H1 (cell line): ENCODE results near the gene ANKRD29. TPM values are rescaled to one million over a fixed set of nuclear protein-coding genes. Genes with fewer than 3 reads are reported as not detected.

ENCODE experiments used
- CTCF ChIA-PET: fragments of 300-600 bp; sonication (Branson Sonifier 250); formaldehyde crosslinking; loops from one replicate; lab custom pipeline; 2021; ENCODE audit not compliant: partially characterized antibody; lab: Charles Lee
- POLR2A ChIA-PET: fragments of 300-600 bp; sonication (Branson Sonifier 250); formaldehyde crosslinking; loops from one replicate; lab custom pipeline; 2021; ENCODE audit warnings: inconsistent platforms; ENCODE audit not compliant: partially characterized antibody; lab: Charles Lee
- DNase-seq, 2 experiments: peaks; one replicate each; pipeline versions ENCODE4 v3.0.0 to v3.0.0-alpha.2; 2010 to 2022; ENCODE audit warnings: low spot score in 2 of 2, low read depth in 1 of 2, mixed read lengths in 1 of 2
- FAIRE-seq: peaks from 2 replicates; lab custom pipeline; 2011; peaks lifted over from hg19 to GRCh38; lab: Jason Lieb, UNC
- H2AFZ ChIP-seq: 2 replicates; pipeline ENCODE4 v1.8.1; 2012; ENCODE audit warnings: low read length, inconsistent platforms
- H2AK5ac ChIP-seq: 2 replicates; pipeline ENCODE4 v1.6.1; 2013; ENCODE audit warnings: low read depth, low read length
- H2BK120ac ChIP-seq: replicated peaks from 2 replicates; pipeline ENCODE3; 2013; ENCODE audit warnings: low read depth, low read length, inconsistent platforms
- H2BK12ac ChIP-seq: 2 replicates; pipeline ENCODE4 v1.6.1; 2013; ENCODE audit warnings: low read depth, low read length
- H2BK15ac ChIP-seq: 2 replicates; pipeline ENCODE4 v1.6.1; 2013; ENCODE audit warnings: low read length
- H2BK20ac ChIP-seq: 2 replicates; pipeline ENCODE4 v1.6.1; 2013; ENCODE audit warnings: low read length
- H2BK5ac ChIP-seq: 2 replicates; pipeline ENCODE4 v1.6.1; 2013; ENCODE audit warnings: low read depth, low read length
- H3K14ac ChIP-seq: 2 replicates; pipeline ENCODE4 v1.6.1; 2013; ENCODE audit warnings: inconsistent platforms; ENCODE audit not compliant: insufficient read length
- H3K18ac ChIP-seq: 2 replicates; pipeline ENCODE4 v1.6.1; 2013; ENCODE audit warnings: low read length; ENCODE audit errors: extremely low read depth
- H3K23ac ChIP-seq: 2 replicates; pipeline ENCODE4 v1.6.1; 2013; ENCODE audit warnings: inconsistent platforms; ENCODE audit not compliant: insufficient read length
- H3K23me2 ChIP-seq: 2 replicates; pipeline ENCODE4 v1.6.1; 2013; ENCODE audit warnings: low read depth, low read length
- H3K27ac ChIP-seq: 2 replicates; pipeline ENCODE4 v1.6.1; 2011; ENCODE audit warnings: low read depth, low read length, inconsistent platforms
- H3K27me3 ChIP-seq, 4 experiments: replicated peaks in 1 of 4; 1 replicate in 1 of 4; 2 replicates in 3 of 4; pipeline versions ENCODE4 v1.6.1 to v1.8.1; 2011 to 2013; ENCODE audit warnings: low read length in 3 of 4, mild to moderate bottlenecking in 3 of 4, inconsistent platforms in 2 of 4, mixed read lengths in 2 of 4, moderate library complexity in 1 of 4; ENCODE audit not compliant: control insufficient read depth in 3 of 4, insufficient read depth in 3 of 4; ENCODE audit errors: extremely low read depth in 1 of 4
- H3K36me3 ChIP-seq, 4 experiments: 2 replicates each; pipeline versions ENCODE4 v1.6.1 to v1.8.1; 2011 to 2013; ENCODE audit warnings: mild to moderate bottlenecking in 4 of 4, low read length in 3 of 4, moderate library complexity in 2 of 4, control low read depth in 1 of 4, inconsistent platforms in 1 of 4; ENCODE audit not compliant: insufficient read depth in 4 of 4, control insufficient read depth in 2 of 4
- H3K4ac ChIP-seq: replicated peaks from 2 replicates; pipeline ENCODE3; 2013; ENCODE audit warnings: low read length, low read depth, mixed read lengths, inconsistent platforms; ENCODE audit not compliant: insufficient read length
- H3K4me1 ChIP-seq, 4 experiments: replicated peaks in 1 of 4; 1 replicate in 1 of 4; 2 replicates in 3 of 4; pipeline versions ENCODE4 v1.6.1 to v1.8.1; 2011 to 2013; ENCODE audit warnings: low read length in 3 of 4, inconsistent platforms in 2 of 4, mixed read lengths in 1 of 4; ENCODE audit not compliant: insufficient read depth in 4 of 4, control insufficient read depth in 3 of 4
- H3K4me2 ChIP-seq, 2 experiments: 2 replicates each; pipeline versions ENCODE4 v1.6.1 to v1.8.1; 2011 to 2013; ENCODE audit warnings: low read depth in 2 of 2, low read length in 2 of 2, control low read depth in 1 of 2, inconsistent platforms in 1 of 2, mild to moderate bottlenecking in 1 of 2; ENCODE audit not compliant: insufficient read depth in 1 of 2
- H3K4me3 ChIP-seq, 4 experiments: fragments of 200-600, 300-600 bp in 1 of 4; sonication (generic), shearing (Covaris generic), sonication (Bioruptor Twin) in 1 of 4; 2 replicates each; pipeline versions ENCODE4 v1.5.1 to v1.8.1; 2011 to 2016; ENCODE audit warnings: low read length in 4 of 4, low read depth in 3 of 4, control low read depth in 2 of 4, inconsistent platforms in 2 of 4, mild to moderate bottlenecking in 2 of 4, mixed read lengths in 1 of 4, moderate library complexity in 1 of 4; ENCODE audit not compliant: insufficient read depth in 2 of 4; ENCODE audit errors: extremely low read depth in 1 of 4
- H3K56ac ChIP-seq: replicated peaks from 2 replicates; pipeline ENCODE3; 2013; ENCODE audit warnings: low read depth, mild to moderate bottlenecking, mixed read lengths, low read length, inconsistent platforms; ENCODE audit not compliant: insufficient read length
- H3K79me1 ChIP-seq: 2 replicates; pipeline ENCODE4 v1.6.1; 2013; ENCODE audit warnings: low read depth, low read length, control low read depth
- H3K79me2 ChIP-seq, 2 experiments: 2 replicates each; pipeline versions ENCODE4 v1.6.1 to v1.8.1; 2012 to 2013; ENCODE audit warnings: low read length in 2 of 2, mild to moderate bottlenecking in 2 of 2, inconsistent platforms in 1 of 2; ENCODE audit not compliant: insufficient read depth in 2 of 2, control insufficient read depth in 1 of 2
- H3K9ac ChIP-seq, 4 experiments: replicated peaks in 1 of 4; 1 replicate in 1 of 4; 2 replicates in 3 of 4; pipeline versions ENCODE4 v1.6.1 to v1.8.1; 2011 to 2013; ENCODE audit warnings: low read depth in 3 of 4, low read length in 3 of 4, control low read depth in 2 of 4, mild to moderate bottlenecking in 2 of 4, moderate library complexity in 2 of 4, inconsistent platforms in 1 of 4; ENCODE audit errors: extremely low read depth in 1 of 4
- H3K9me3 ChIP-seq, 2 experiments: 2 replicates each; pipeline versions ENCODE4 v1.6.1 to v1.8.1; 2012 to 2013; ENCODE audit warnings: mild to moderate bottlenecking in 2 of 2, moderate library complexity in 2 of 2, control low read depth in 1 of 2, inconsistent platforms in 1 of 2, low read depth in 1 of 2, low read length in 1 of 2, mixed read lengths in 1 of 2; ENCODE audit not compliant: insufficient read depth in 2 of 2
- H4K20me1 ChIP-seq, 2 experiments: replicated peaks in 1 of 2; 2 replicates each; pipeline versions ENCODE3 to v1.8.1; 2011 to 2013; ENCODE audit warnings: inconsistent platforms in 2 of 2, low read length in 2 of 2, mild to moderate bottlenecking in 1 of 2; ENCODE audit not compliant: insufficient read depth in 2 of 2, control insufficient read depth in 1 of 2
- H4K5ac ChIP-seq: 2 replicates; pipeline ENCODE4 v1.6.1; 2013; ENCODE audit warnings: low read length, low read depth, mixed read lengths, inconsistent platforms; ENCODE audit not compliant: insufficient read length
- H4K8ac ChIP-seq: 2 replicates; pipeline ENCODE4 v1.8.0; 2013; ENCODE audit warnings: mild to moderate bottlenecking, moderate library complexity, low read length, inconsistent platforms; ENCODE audit not compliant: insufficient read depth; ENCODE audit errors: extremely low read depth
- H4K91ac ChIP-seq: replicated peaks from 2 replicates; pipeline ENCODE3; 2013; ENCODE audit warnings: low read length, mixed read lengths, inconsistent platforms; ENCODE audit not compliant: insufficient read length
- BRCA1 ChIP-seq: IDR thresholded peaks from 2 replicates; pipeline ENCODE4 v1.6.1; 2012; ENCODE audit warnings: low read depth, low read length, improper control_type of control experiment
- WGBS, 2 experiments: shearing (Covaris generic) in 1 of 2; methylation state at CpG; one replicate each; pipeline versions ENCODE4 v1.1.6 to v1.1.7; 2013 to 2015; ENCODE audit warnings: low lambda C conversion rate in 2 of 2, mixed read lengths in 2 of 2, inconsistent platforms in 1 of 2, low coverage in 1 of 2, missing lambda C conversion rate in 1 of 2; ENCODE audit not compliant: insufficient replicate concordance in 2 of 2, insufficient coverage in 1 of 2, insufficient read length in 1 of 2; ENCODE audit errors: extremely low coverage in 1 of 2, missing lambda C conversion rate in 1 of 2; 5-methylcytosine and 5-hydroxymethylcytosine counted together
- polyA plus RNA-seq, 7 experiments: library from polyadenylated mRNA; depleted of rRNA in 3 of 7; stranded (reverse) in 5 of 7; unstranded in 2 of 7; fragments of >200 nt in 5 of 7; fragments of 200-250 nt in 2 of 7; gene quantifications; 1 replicate in 5 of 7; 2 replicates in 1 of 7; 4 replicates in 1 of 7; pipeline versions ENCODE4 v1.2.1 to v1.2.3, GENCODE V29; 2011 to 2013; ENCODE audit warnings: missing spikeins in 2 of 7, mixed read lengths in 2 of 7
- total RNA-seq: library from RNA; stranded (reverse); fragmentation: NEBNext Ultra II Directional; extraction: Animal tissue kit (Norgen Biotek cat#: 25700); gene quantifications from 2 replicates; pipeline ENCODE4 v1.2.1, GENCODE V29; 2021

The ANKRD29 gene
- total and polyA plus RNA-seq, 2 of the 8 experiments (the other 6 are each of a cell fraction or from before 2014, with no cell fraction given), result 3.0 to 7.3 TPM

GRCh38 chr18:23690505-23691068, 27.9 kb upstream of the ANKRD29 start:
- WGBS, 2 experiments, result 49% methylated on average over 20 of the region's 21 CpGs; no CpG with 5 or more reads in 1 of the 2 experiments
- DNase-seq (peak in 1 of 2 experiments; percentile 53), FAIRE-seq (no peak)
- H3K27me3 ChIP-seq, result peaks cover 11 to 35% (median 29%) of the 10 kb centered on the region in 4 experiments
- no peaks in the 10 kb centered on the region for H3K79me1 ChIP-seq
- H4K5ac ChIP-seq, result no peak overlapping the region
- no peak overlapping the region for H3K18ac ChIP-seq
- peaks cover 0 to 2% of the 10 kb centered on the region in 2 experiments for H4K20me1 ChIP-seq
- no peak overlapping the region for H3K14ac ChIP-seq
- no peak overlapping the region for H3K9ac ChIP-seq
- H3K9me3 ChIP-seq, result no peaks in the 10 kb centered on the region
- H3K4ac ChIP-seq, result no peak overlapping the region
- H3K4me1 ChIP-seq, result peaks cover 0 to 7% (median 5%) of the 10 kb centered on the region in 4 experiments; a peak in 3 of 7 replicates
- H3K56ac ChIP-seq, result no peak overlapping the region
- H2BK12ac ChIP-seq, result peak overlapping the region; percentile 72; the same call in 1 of the 2 replicates
- H4K8ac ChIP-seq, result no peak overlapping the region
- ChIA-PET POLR2A (interaction anchor here (0.5 kb wide), 1 partner anchor 165 kb away, joined by 3 read pairs; no protein-coding TSS in a partner anchor), CTCF (interaction anchor here (1.0 to 1.4 kb wide), 2 partner anchors 13 to 23 kb away, joined by 4 read pairs; no protein-coding TSS in a partner anchor)
- H2BK20ac ChIP-seq, result no peak overlapping the region
- no peaks in the 10 kb centered on the region for H3K79me2 ChIP-seq
- H2BK120ac ChIP-seq, result no peak overlapping the region
- no peak overlapping the region for H4K91ac ChIP-seq
- H3K23me2 ChIP-seq, result peaks cover 13% of the 10 kb centered on the region; the same call in 1 of the 2 replicates
- no peak overlapping the region for H2BK5ac ChIP-seq
- no peaks in the 10 kb centered on the region for H3K36me3 ChIP-seq
- H2AFZ ChIP-seq, result 0 out of 2 replicates have a peak overlapping the region, but pooled peaks have one; percentile 34
- H3K27ac ChIP-seq, result no peak overlapping the region
- no peak overlapping the region for H2AK5ac ChIP-seq
- peak overlapping the region; percentile 44 to 68 (median 50) for H3K4me3 ChIP-seq
- H2BK15ac ChIP-seq, result 0 out of 2 replicates have a peak overlapping the region, but pooled peaks have one; percentile 31
- no peak overlapping the region for H3K23ac ChIP-seq
- H3K4me2 ChIP-seq, result peak overlapping the region; percentile 82 to 86
- TF ChIP-seq BRCA1, result no peak
